ENCODE measurements around the gene ZNF823.

GRCh38 chr19:11738746-11739620 is at the start of gene ZNF823:
- TF ChIP-seq CTCF (IDR thresholded peaks at IDR 0.05; ENCODE audit: poor library complexity) (no peak), EZH2phosphoT487 (IDR thresholded peaks at IDR 0.05; ENCODE audit: low read depth, severe bottlenecking, unreplicated experiment) (no peak)

All from hepatocyte (in vitro differentiated cells).